GM12892 (cell line): ENCODE data around the gene FTCDNL1.

Experiments
- POLR2A ChIP-seq: IDR thresholded peaks from 2 replicates; pipeline ENCODE4 v1.6.1; 2011; ENCODE audit warnings: low read depth, low read length, control low read depth
- POLR2AphosphoS5 ChIP-seq: IDR thresholded peaks from 2 replicates; pipeline ENCODE4 v1.6.1; 2011; ENCODE audit warnings: low read depth, low read length, control low read depth

DNA sequence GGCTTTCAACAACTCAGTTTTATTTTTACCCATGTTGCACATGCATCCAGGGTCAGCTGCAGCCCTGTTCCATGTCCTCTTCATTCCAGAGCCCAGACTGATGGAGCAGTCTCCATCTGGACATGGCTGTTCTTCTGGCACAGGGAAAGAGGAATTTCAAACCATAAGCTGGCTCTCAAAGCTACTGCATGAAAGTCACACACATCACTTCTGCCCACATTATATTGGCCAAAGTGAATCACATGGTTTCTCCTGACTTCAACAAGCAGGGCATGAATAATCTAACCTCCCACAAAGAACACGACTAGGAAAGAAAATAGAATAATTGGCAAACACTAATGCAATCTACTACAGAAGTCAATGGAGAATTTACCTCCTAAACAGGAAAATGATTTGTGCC, 94.2 kb downstream of the FTCDNL1 start:
- TF ChIP-seq POLR2AphosphoS5 (no peak), POLR2A (no peak)
